GM19099 (cell line): Measurements from ENCODE around the gene LARGE1.

ENCODE experiments used
- POLR2A ChIP-seq: IDR thresholded peaks from 3 replicates; pipeline ENCODE4 v1.6.1; 2011; ENCODE audit warnings: low read depth; ENCODE audit not compliant: insufficient read length; ENCODE audit errors: extremely low read depth

The LARGE1 gene

DNA sequence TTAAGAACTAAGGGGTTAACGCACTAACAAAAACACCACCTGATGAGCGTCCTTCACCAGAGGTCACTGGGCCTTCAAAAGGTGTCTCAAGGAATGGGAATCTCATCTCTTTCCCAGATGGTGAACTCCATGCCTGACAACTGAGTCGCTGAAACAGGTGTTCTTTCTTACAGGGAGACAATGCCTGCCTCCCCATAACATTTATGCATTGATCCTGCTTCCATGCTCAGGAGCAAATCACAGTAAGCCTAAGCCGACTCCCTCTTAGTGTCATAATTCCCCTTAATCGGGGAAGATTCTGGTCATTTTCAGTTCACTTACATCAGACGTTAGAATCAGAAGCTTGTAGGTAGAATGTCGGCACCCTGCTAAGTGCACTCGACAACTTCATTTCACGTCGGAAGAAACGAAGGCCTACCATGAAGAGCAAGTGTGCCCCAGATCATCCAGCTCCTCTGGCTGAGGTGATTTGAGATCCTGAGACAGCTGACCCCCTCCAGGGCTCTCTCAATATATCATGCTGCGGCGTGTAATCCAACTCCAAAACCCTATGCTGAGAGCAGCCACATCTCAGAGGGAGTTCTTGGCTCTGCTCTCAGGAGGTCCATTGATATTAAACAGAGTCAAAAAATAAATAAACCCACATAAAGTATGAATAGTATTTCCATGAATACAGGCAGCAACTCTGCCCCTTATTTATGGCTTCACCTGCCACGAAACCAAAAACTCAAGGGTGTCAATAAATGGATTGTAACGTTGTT is 163.1 kb downstream of the LARGE1 start:
- no peak for TF ChIP-seq POLR2A

- no peak for TF ChIP-seq POLR2A
Observed at GRCh38 chr22:33756508-33756949, 163.7 kb downstream of the LARGE1 start.

GRCh38 chr22:33748714-33749113 is 171.6 kb downstream of the LARGE1 start:
- no peak for TF ChIP-seq POLR2A

DNA sequence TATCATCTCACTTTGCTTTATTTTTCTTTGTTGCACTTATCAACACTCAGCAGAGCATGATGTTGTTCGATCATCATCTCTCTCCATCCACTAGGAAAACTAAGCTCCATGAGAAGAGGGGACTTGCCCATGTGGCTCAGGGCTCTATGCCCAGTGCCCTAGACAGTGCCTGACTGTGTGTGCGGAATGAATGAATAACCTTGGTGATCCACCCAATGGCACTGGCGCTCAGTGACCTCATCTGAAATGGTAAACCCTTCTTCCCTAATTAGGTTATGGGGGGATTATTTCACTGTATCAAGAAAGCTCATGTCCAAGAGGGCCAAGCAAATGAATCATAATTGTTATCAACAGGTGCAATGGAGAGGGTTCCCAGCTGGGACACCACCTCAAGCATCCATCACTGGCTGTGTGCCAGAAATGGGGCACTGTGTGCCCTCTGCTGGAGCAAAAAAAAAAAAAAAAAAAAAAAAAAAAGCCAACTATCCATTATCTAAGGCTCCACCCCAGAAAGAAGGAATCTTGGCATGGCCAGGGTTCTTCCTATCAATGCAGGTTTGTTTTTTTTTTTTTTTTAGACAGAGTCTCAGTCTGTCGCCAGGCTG is 172.6 kb downstream of the LARGE1 start:
- TF ChIP-seq POLR2A = no peak

DNA sequence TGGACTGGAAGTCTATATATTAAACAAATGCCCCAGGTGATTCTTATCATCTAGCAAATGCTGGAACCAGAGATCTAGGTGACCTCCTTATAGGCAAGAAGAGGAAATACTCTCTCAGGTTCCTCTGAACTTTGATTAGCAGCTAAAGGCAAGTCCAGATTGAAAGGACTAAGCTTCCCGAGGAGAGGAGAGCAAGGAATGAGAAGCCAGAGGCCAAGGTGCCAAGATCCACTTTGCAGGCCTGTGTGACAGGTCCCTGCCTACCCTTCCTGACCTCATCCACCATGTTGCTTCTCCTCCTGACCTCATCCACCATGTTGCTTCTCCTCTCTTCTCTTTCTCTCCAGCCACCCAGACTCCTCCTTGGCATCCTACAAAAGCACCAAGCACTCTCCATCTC is 173.2 kb downstream of the LARGE1 start:
- no peak for TF ChIP-seq POLR2A

- no peak for TF ChIP-seq POLR2A
Observed at GRCh38 chr22:33746501-33746928, 173.8 kb downstream of the LARGE1 start.

GRCh38 chr22:33745501-33745900 is 174.8 kb downstream of the LARGE1 start:
- TF ChIP-seq POLR2A = no peak

- TF ChIP-seq POLR2A = no peak
Observed at GRCh38 chr22:33743756-33744155, 176.5 kb downstream of the LARGE1 start.

- TF ChIP-seq POLR2A = no peak
Observed at GRCh38 chr22:33741025-33741424, 179.3 kb downstream of the LARGE1 start.

DNA sequence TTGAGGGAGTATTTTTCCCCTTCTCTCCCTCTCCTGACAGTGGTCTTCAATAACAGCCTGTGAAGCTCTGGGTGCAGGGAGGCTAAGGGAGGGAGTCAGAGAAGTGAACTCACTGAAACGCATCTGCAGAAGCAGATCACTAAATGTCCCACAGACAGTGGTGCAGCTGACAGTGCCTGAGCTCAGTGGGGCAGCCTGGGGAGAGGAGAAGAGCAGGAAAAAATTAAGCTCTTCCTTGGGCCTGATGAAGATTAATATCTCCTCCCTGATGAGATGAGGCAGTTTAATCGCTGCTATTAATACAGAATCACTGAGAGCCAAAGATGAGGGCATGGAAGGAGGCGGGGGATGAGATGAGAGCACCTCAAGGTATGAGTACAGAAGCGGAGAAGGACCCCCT is 180.8 kb downstream of the LARGE1 start:
- TF ChIP-seq POLR2A = no peak

GRCh38 chr22:33737662-33738061 is 182.6 kb downstream of the LARGE1 start:
- no peak for TF ChIP-seq POLR2A

GRCh38 chr22:33735978-33736377 is 184.3 kb downstream of the LARGE1 start:
- TF ChIP-seq POLR2A = no peak

DNA sequence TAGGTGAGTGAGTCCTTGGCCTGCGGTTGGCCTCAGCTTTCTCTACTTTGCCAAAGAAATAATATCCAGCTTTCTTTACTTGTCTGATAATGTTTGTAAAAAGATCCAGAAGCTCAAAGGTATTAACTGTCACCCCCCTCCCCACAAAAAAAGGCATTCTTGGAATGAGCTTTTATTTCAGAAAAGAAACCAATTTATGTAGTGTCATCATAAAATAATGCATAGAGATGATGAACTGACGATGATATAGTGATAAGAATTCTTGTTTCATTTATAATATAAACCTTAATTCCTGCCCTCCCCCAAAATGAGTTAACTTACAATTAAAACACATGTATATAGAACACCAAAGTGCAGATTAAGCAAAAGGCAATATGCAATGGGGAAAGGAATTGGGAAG is 191.4 kb downstream of the LARGE1 start:
- no peak for TF ChIP-seq POLR2A

DNA sequence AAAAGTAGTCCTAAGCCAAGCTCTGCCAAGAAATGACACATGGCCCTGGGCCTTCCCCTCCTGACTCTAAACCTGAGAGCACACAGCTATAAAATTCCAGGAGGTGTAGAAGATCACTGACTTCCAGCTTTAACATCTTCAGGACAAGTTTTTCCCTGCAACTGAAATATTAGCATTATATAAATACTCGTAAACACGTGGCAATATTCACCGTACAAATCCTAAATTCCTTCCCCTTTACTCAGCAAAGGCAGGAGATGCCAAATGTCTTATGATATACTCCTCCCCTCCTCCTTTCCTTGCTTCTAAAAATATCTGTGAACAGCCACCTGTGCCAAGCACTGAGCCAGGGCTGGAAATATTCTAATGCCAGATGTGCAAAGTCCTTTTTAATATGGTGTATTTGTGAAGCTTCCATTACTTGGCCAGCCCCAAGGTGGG is 194.0 kb downstream of the LARGE1 start:
- no peak for TF ChIP-seq POLR2A

DNA sequence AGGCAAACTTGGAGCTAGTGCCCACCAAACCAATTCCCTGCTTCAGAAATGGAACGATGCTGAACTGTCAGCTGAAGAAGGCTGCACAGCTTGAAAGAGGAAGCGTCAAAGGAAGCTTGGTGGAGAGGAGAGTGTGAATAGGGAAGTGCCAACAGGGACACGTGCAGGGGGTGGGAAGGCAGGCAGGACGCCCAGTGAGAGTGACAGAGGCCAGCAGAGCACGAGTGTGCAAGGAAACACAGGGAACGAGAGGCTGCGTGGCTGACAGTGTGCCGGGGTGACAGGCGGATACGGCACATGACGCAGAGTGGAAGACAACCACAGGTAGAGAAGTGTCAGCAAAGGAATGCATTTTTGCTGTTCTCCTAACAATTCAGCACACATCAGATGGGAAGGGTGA is 196.4 kb downstream of the LARGE1 start:
- TF ChIP-seq POLR2A = no peak

DNA sequence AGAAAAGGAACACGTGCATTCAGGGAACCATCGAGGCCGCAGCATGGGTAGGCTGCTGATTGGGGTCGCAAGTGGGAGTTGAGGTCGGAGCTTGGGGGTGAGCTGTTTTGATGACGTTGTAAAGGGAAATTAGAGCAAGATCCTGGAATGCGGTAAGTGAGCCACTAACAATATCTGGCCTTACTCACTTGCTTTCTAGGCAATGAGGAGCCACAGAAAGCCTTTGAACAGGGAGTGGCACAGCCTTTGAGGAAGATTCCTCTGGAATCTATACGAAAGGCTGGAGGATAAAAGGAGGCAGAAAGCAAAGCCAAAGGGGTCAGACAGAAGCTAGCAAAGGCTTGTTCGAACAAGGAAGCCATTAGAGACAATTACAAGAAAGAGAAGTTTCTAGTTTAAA is 197.5 kb downstream of the LARGE1 start:
- TF ChIP-seq POLR2A = no peak

GRCh38 chr22:33720166-33720878 is 200.0 kb downstream of the LARGE1 start:
- TF ChIP-seq POLR2A = no peak
